Activated T-helper 2 cell treated with anti-CD3 and anti-CD28 coated beads, Interferon-gamma antibody, Interleukin-2, Interleukin-4, amounts not matched to agents 10 μg/mL and 5 μg/mL and 100 μg/mL, durations not matched to agents 14 hours and 24 hours and 36 hours (primary cell): Measurements from ENCODE around the gene OR2T12. TPM values are rescaled to one million over a fixed set of nuclear protein-coding genes. Genes with fewer than 3 reads are reported as not detected.
"Not testable (repeated sequence)": the region's sequence is repeated elsewhere in the genome, so short reads cannot be mapped to it uniquely, and the experiment has no call there.

Experiments used
- DNase-seq: peaks from one replicate; pipeline ENCODE4 v3.0.0; 2021; ENCODE audit warnings: low spot score
- H3K27ac Mint-ChIP-seq: one replicate; pipeline ENCODE4 v1.8.0; 2021; ENCODE audit warnings: mixed read lengths
- H3K27me3 Mint-ChIP-seq: one replicate; pipeline ENCODE4 v1.8.0; 2021; ENCODE audit warnings: low read depth, mixed read lengths
- H3K36me3 Mint-ChIP-seq: one replicate; pipeline ENCODE4 v1.8.0; 2021; ENCODE audit warnings: low read depth, mixed read lengths
- H3K4me1 Mint-ChIP-seq: one replicate; pipeline ENCODE4 v1.8.0; 2021; ENCODE audit warnings: low read depth, mixed read lengths
- H3K4me3 Mint-ChIP-seq: one replicate; pipeline ENCODE4 v1.8.0; 2021; ENCODE audit warnings: low read depth, mild to moderate bottlenecking, moderate library complexity, mixed read lengths
- H3K9me3 Mint-ChIP-seq: one replicate; pipeline ENCODE4 v1.8.0; 2021; ENCODE audit warnings: mixed read lengths
- intact Hi-C: fragments of 100-400 bp; cut with micrococcal nuclease; formaldehyde crosslinking; loops from one replicate; pipeline ENCODE4 v1.15.1; 2023
- total RNA-seq: library from RNA; stranded (reverse); gene quantifications from 2 replicates; pipeline ENCODE4 v1.2.3, GENCODE V29; 2022

OR2T12 gene
- total RNA-seq, result not detected in 2 replicates

- H3K4me1 Mint-ChIP-seq, result no peaks in the 10 kb centered on the region
- DNase-seq, result no peak
- intact Hi-C loops, result no loop called here
- no peak within 1 kb of the TSS for H3K4me3 Mint-ChIP-seq
- H3K9me3 Mint-ChIP-seq, result no peaks in the 10 kb centered on the region
- H3K36me3 Mint-ChIP-seq, result no peaks in the 10 kb centered on the region
- H3K27ac Mint-ChIP-seq, result no peak within 1 kb of the TSS
- H3K27me3 Mint-ChIP-seq, result no peaks in the 10 kb centered on the region
These were observed at the start of gene OR2T12 for GRCh38 chr1:248303324-248303723. Gene OR2T12 (minus strand): TSS chr1:248303424. CDS start chr1:248295578, 7,846 bp downstream.

- no peak within 1 kb of the TSS for H3K4me3 Mint-ChIP-seq
- no peaks in the 10 kb centered on the region for H3K27me3 Mint-ChIP-seq
- H3K36me3 Mint-ChIP-seq, result no peaks in the 10 kb centered on the region
- no peak for DNase-seq
- no peaks in the 10 kb centered on the region for H3K4me1 Mint-ChIP-seq
- intact Hi-C loops, result no loop called here
- no peaks in the 10 kb centered on the region for H3K9me3 Mint-ChIP-seq
- H3K27ac Mint-ChIP-seq, result no peak within 1 kb of the TSS
These were observed 45.3 kb upstream of the OR2T12 start, which contains the start of gene OR14C36 for GRCh38 chr1:248348475-248348874. Gene OR14C36 (plus strand): TSS chr1:248348775. CDS start chr1:248348775, 0 bp downstream.

- Mint-ChIP-seq H3K4me1 (no peaks in the 10 kb centered on the region), H3K36me3 (no peaks in the 10 kb centered on the region), H3K4me3 (no peak overlapping the region), H3K27me3 (no peaks in the 10 kb centered on the region), H3K9me3 (no peaks in the 10 kb centered on the region), H3K27ac (no peak overlapping the region)
- no peak for DNase-seq
- intact Hi-C loops, result no loop called here
These were observed 40.2 kb upstream of the OR2T12 start for GRCh38 chr1:248343451-248343850.

GRCh38 chr1:248324468-248324867 lies 21.2 kb upstream of the OR2T12 start, which contains the start of gene OR2M7:
Gene OR2M7 (minus strand): TSS chr1:248324568. CDS start chr1:248324568, 0 bp downstream.
- Mint-ChIP-seq H3K9me3 (no peaks in the 10 kb centered on the region), H3K36me3 (no peaks in the 10 kb centered on the region), H3K4me1 (no peaks in the 10 kb centered on the region), H3K4me3 (no peak within 1 kb of the TSS), H3K27ac (no peak within 1 kb of the TSS), H3K27me3 (no peaks in the 10 kb centered on the region)
- intact Hi-C loops, result no loop called here
- DNase-seq, result no peak

GRCh38 chr1:248316796-248317195 lies 13.6 kb upstream of the OR2T12 start:
- H3K27me3 Mint-ChIP-seq, result no peaks in the 10 kb centered on the region
- no peak overlapping the region for H3K27ac Mint-ChIP-seq
- H3K36me3 Mint-ChIP-seq, result no peaks in the 10 kb centered on the region
- H3K4me3 Mint-ChIP-seq, result no peak overlapping the region
- intact Hi-C loops, result loop anchor here (10.0 kb wide), 1 partner anchor 58 kb away; the partner anchor contains the start of gene OR2T6
- H3K9me3 Mint-ChIP-seq, result no peaks in the 10 kb centered on the region
- no peak for DNase-seq
- no peaks in the 10 kb centered on the region for H3K4me1 Mint-ChIP-seq

- H3K4me3 Mint-ChIP-seq, H3K36me3 Mint-ChIP-seq, H3K4me1 Mint-ChIP-seq, H3K27ac Mint-ChIP-seq, DNase-seq, intact Hi-C loops, H3K27me3 Mint-ChIP-seq, H3K9me3 Mint-ChIP-seq: not testable (repeated sequence)
These were observed 3.5 kb upstream of the OR2T12 start for GRCh38 chr1:248306740-248307139.

GRCh38 chr1:248306103-248306502 lies 2.9 kb upstream of the OR2T12 start:
- Mint-ChIP-seq H3K4me1 (no peaks in the 10 kb centered on the region), H3K27ac (no peak overlapping the region), H3K9me3 (no peaks in the 10 kb centered on the region), H3K36me3 (no peaks in the 10 kb centered on the region), H3K4me3 (no peak overlapping the region), H3K27me3 (no peaks in the 10 kb centered on the region)
- no peak for DNase-seq
- intact Hi-C loops, result no loop called here

- not testable (repeated sequence) for H3K9me3 Mint-ChIP-seq
These were observed 2.4 kb upstream of the OR2T12 start for GRCh38 chr1:248305672-248306071.

GRCh38 chr1:248288391-248288790 lies 14.8 kb downstream of the OR2T12 start:
- Mint-ChIP-seq H3K27ac (no peak overlapping the region), H3K4me1 (no peaks in the 10 kb centered on the region), H3K9me3 (no peaks in the 10 kb centered on the region), H3K27me3 (no peaks in the 10 kb centered on the region), H3K4me3 (no peak overlapping the region), H3K36me3 (no peaks in the 10 kb centered on the region)
- no peak for DNase-seq
- intact Hi-C loops, result no loop called here

More at GRCh38 chr1:248305672-248306071, 2.4 kb upstream of the OR2T12 start:
- H3K36me3 Mint-ChIP-seq, H3K4me3 Mint-ChIP-seq, DNase-seq, H3K27me3 Mint-ChIP-seq, H3K27ac Mint-ChIP-seq, H3K4me1 Mint-ChIP-seq, intact Hi-C loops: not testable (repeated sequence)

- Mint-ChIP-seq H3K4me3 (no peak within 1 kb of the TSS), H3K4me1 (no peaks in the 10 kb centered on the region), H3K36me3 (no peaks in the 10 kb centered on the region), H3K27ac (no peak within 1 kb of the TSS), H3K27me3 (no peaks in the 10 kb centered on the region), H3K9me3 (no peaks in the 10 kb centered on the region)
- DNase-seq, result no peak
- intact Hi-C loops, result no loop called here
These were observed 25.3 kb downstream of the OR2T12 start, which contains the start of gene OR2T33 for GRCh38 chr1:248277876-248278275. Gene OR2T33 (minus strand): TSS chr1:248277976. CDS start chr1:248273814, 4,162 bp downstream.

- H3K27ac Mint-ChIP-seq, H3K4me1 Mint-ChIP-seq, H3K9me3 Mint-ChIP-seq, H3K4me3 Mint-ChIP-seq, intact Hi-C loops, H3K27me3 Mint-ChIP-seq, DNase-seq, H3K36me3 Mint-ChIP-seq: not testable (repeated sequence)
These were observed 30.0 kb downstream of the OR2T12 start for GRCh38 chr1:248273225-248273624.

- H3K9me3 Mint-ChIP-seq, result no peaks in the 10 kb centered on the region
- no peaks in the 10 kb centered on the region for H3K4me1 Mint-ChIP-seq
- no peaks in the 10 kb centered on the region for H3K27me3 Mint-ChIP-seq
- H3K4me3 Mint-ChIP-seq, result no peak overlapping the region
- intact Hi-C loops, result no loop called here
- no peak overlapping the region for H3K27ac Mint-ChIP-seq
- DNase-seq, result no peak
- H3K36me3 Mint-ChIP-seq, result no peaks in the 10 kb centered on the region
These were observed 35.0 kb downstream of the OR2T12 start for GRCh38 chr1:248268178-248268577.

GRCh38 chr1:248259309-248259708 lies 43.9 kb downstream of the OR2T12 start:
- H3K27ac Mint-ChIP-seq, H3K4me3 Mint-ChIP-seq, H3K4me1 Mint-ChIP-seq, H3K9me3 Mint-ChIP-seq, H3K36me3 Mint-ChIP-seq, DNase-seq, intact Hi-C loops, H3K27me3 Mint-ChIP-seq: not testable (repeated sequence)

- intact Hi-C loops, result no loop called here
- H3K27ac Mint-ChIP-seq, result no peak overlapping the region
- no peaks in the 10 kb centered on the region for H3K9me3 Mint-ChIP-seq
- no peak for DNase-seq
- H3K36me3 Mint-ChIP-seq, result no peaks in the 10 kb centered on the region
- H3K4me3 Mint-ChIP-seq, result peak overlapping the region; percentile 33
- H3K4me1 Mint-ChIP-seq, result peaks cover 2% of the 10 kb centered on the region
- peaks cover 4% of the 10 kb centered on the region for H3K27me3 Mint-ChIP-seq
These were observed 60.0 kb downstream of the OR2T12 start for GRCh38 chr1:248243204-248243603.
